ENCODE data around the gene RTRAF.

The RTRAF gene

GRCh38 chr14:51996148-51996746 is 6.9 kb downstream of the RTRAF start:
- FAIRE-seq, result peak; percentile 76

- peak; percentile 18 for FAIRE-seq
These were observed 9.0 kb downstream of the RTRAF start for GRCh38 chr14:51998348-51998747.

GRCh38 chr14:51999084-51999483 is 9.7 kb downstream of the RTRAF start:
- FAIRE-seq, result no peak

- FAIRE-seq, result no peak
These were observed 10.8 kb downstream of the RTRAF start for GRCh38 chr14:52000019-52000582.

- peak; percentile 12 for FAIRE-seq
These were observed 11.3 kb downstream of the RTRAF start for GRCh38 chr14:52000696-52001095.

- FAIRE-seq, result no peak
These were observed 13.2 kb downstream of the RTRAF start for GRCh38 chr14:52002542-52002941.

- FAIRE-seq, result no peak
These were observed 14.0 kb downstream of the RTRAF start for GRCh38 chr14:52003324-52003723.

GRCh38 chr14:52005625-52006024 is 16.3 kb downstream of the RTRAF start:
- FAIRE-seq, result no peak

GRCh38 chr14:52006361-52006760 is 17.0 kb downstream of the RTRAF start:
- no peak for FAIRE-seq

- no peak for FAIRE-seq
These were observed 17.9 kb downstream of the RTRAF start for GRCh38 chr14:52007211-52007610.

- no peak for FAIRE-seq
These were observed 18.3 kb downstream of the RTRAF start for GRCh38 chr14:52007637-52008036.

GRCh38 chr14:52008136-52008535 is 18.8 kb downstream of the RTRAF start:
- no peak for FAIRE-seq

- FAIRE-seq, result no peak
These were observed 20.9 kb downstream of the RTRAF start for GRCh38 chr14:52010173-52010693.

- FAIRE-seq, result no peak
These were observed 22.2 kb downstream of the RTRAF start for GRCh38 chr14:52011523-52011922.

- no peak for FAIRE-seq
These were observed 23.3 kb downstream of the RTRAF start for GRCh38 chr14:52012635-52013034.

GRCh38 chr14:52013984-52014600 is 24.7 kb downstream of the RTRAF start:
- FAIRE-seq, result no peak

GRCh38 chr14:52014601-52015267 is 25.4 kb downstream of the RTRAF start:
- FAIRE-seq, result no peak

- FAIRE-seq, result no peak
These were observed 26.2 kb downstream of the RTRAF start for GRCh38 chr14:52015411-52016030.

- FAIRE-seq, result no peak
These were observed 28.9 kb downstream of the RTRAF start for GRCh38 chr14:52018252-52018651.

- FAIRE-seq, result no peak
These were observed 29.6 kb downstream of the RTRAF start for GRCh38 chr14:52018970-52019369.

- FAIRE-seq, result no peak
These were observed 30.9 kb downstream of the RTRAF start for GRCh38 chr14:52020161-52020714.

GRCh38 chr14:52020866-52021717 is 31.7 kb downstream of the RTRAF start:
- no peak for FAIRE-seq

All from endometrium (tissue), 2 donors.